ENCODE data around the gene VPS39.

DNA sequence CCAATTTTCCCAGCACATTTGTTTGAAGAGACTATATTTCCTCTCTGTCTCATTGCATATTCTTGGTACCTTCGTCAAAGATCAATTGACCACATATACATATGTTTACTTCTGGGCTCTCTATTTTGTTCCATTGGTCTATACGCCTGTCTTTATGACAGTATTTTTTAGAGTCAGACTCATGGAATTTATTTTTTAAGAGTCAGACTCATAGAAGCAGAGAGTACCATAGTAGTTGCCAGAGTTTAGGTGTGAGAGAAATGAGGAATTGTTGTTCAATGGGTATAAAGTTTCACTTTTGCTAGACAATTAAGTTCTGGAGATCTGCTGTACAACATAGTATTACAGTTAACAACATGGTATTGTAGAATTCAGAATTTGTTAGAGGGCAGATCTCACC is 78.7 kb downstream of the VPS39 start:
- no peak for TF ChIP-seq EZH2 (optimal IDR thresholded peaks at IDR 0.05; ENCODE audit: low read depth, low read length)
- TF ChIP-seq, protein P1, sequence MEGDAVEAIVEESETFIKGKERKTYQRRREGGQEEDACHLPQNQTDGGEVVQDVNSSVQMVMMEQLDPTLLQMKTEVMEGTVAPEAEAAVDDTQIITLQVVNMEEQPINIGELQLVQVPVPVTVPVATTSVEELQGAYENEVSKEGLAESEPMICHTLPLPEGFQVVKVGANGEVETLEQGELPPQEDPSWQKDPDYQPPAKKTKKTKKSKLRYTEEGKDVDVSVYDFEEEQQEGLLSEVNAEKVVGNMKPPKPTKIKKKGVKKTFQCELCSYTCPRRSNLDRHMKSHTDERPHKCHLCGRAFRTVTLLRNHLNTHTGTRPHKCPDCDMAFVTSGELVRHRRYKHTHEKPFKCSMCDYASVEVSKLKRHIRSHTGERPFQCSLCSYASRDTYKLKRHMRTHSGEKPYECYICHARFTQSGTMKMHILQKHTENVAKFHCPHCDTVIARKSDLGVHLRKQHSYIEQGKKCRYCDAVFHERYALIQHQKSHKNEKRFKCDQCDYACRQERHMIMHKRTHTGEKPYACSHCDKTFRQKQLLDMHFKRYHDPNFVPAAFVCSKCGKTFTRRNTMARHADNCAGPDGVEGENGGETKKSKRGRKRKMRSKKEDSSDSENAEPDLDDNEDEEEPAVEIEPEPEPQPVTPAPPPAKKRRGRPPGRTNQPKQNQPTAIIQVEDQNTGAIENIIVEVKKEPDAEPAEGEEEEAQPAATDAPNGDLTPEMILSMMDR (IDR thresholded peaks at IDR 0.05; ENCODE audit: low read length): no peak

Data from MM.1S (cell line).